Measurements from ENCODE around the gene ATF4. TPM values are rescaled to one million over a fixed set of nuclear protein-coding genes. Genes with fewer than 3 reads are reported as not detected.
A peak's percentile ranks its signal among the peaks of the same experiment; 100 is the strongest.
"Not testable (repeated sequence)": the region's sequence is repeated elsewhere in the genome, so short reads cannot be mapped to it uniquely, and the experiment has no call there.

ATF4 gene
- total RNA-seq, 1 experiment from 2014 or later: 488 TPM

DNA sequence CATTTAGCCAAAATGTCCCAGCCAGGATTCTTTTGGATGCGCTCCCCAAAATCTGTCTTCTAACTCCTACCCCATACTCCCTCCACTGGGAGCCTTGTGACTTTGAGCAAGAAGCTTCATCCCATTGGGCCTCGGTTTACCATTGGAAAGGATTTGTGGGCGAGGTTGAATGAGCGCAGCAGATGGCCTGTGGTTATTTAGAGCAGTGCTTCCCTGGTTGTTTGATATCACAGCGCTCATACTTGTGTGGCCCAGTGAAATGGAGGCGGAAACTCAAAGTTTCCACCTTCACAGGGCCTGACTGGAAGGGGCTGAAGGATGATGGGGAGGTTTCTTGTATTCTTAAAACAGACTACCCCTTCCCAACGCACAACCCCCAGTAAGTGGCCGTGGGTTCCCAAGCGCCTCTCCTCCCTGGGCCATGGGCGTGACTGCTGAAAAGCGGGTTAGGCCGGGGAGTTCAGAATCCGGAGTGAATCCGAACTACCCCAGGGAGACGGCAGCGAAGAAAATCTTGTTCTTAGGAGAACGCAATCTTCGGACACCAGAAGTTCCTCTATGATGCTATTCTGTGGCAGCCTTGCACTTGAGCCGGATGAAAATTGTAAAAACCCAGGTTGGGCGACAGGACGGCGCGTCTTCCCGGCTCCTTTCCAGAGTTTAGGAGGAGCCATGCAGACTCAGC, 1.2 kb upstream of the ATF4 start:
- Histone ChIP-seq H3K4me1 (replicated peaks; ENCODE audit: insufficient read depth) (peaks cover 31% of the 10 kb centered on the region), H3K4me3 (peak overlapping the region; percentile 97), H3K27ac (peak overlapping the region; percentile 93), H3K9me3 (ENCODE audit: insufficient read depth, low read depth) (no peaks in the 10 kb centered on the region), H3K4me2 (peak overlapping the region; percentile 88), H4K20me1 (ENCODE audit: insufficient read depth) (peaks cover 46% of the 10 kb centered on the region), H3K9me2 (ENCODE audit: insufficient read depth) (no peaks in the 10 kb centered on the region), H2AFZ (peak overlapping the region; percentile 85), H3K27me3 (ENCODE audit: insufficient read depth, low read depth) (no peaks in the 10 kb centered on the region), H3K79me2 (ENCODE audit: low read depth) (peaks cover 59% of the 10 kb centered on the region), H3K36me3 (ENCODE audit: low read depth) (peaks cover 49% of the 10 kb centered on the region), H3F3A (ENCODE audit: insufficient read depth, low read depth) (peaks cover 79% of the 10 kb centered on the region)
- DNase-seq: peak in 1 of 2 experiments; percentile 12
- TF ChIP-seq, protein P1, sequence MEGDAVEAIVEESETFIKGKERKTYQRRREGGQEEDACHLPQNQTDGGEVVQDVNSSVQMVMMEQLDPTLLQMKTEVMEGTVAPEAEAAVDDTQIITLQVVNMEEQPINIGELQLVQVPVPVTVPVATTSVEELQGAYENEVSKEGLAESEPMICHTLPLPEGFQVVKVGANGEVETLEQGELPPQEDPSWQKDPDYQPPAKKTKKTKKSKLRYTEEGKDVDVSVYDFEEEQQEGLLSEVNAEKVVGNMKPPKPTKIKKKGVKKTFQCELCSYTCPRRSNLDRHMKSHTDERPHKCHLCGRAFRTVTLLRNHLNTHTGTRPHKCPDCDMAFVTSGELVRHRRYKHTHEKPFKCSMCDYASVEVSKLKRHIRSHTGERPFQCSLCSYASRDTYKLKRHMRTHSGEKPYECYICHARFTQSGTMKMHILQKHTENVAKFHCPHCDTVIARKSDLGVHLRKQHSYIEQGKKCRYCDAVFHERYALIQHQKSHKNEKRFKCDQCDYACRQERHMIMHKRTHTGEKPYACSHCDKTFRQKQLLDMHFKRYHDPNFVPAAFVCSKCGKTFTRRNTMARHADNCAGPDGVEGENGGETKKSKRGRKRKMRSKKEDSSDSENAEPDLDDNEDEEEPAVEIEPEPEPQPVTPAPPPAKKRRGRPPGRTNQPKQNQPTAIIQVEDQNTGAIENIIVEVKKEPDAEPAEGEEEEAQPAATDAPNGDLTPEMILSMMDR (conservative IDR thresholded peaks at IDR 0.05): no peak
- no peak for TF ChIP-seq EZH2 (IDR thresholded peaks at IDR 0.05; ENCODE audit: low read depth)
- BruUV-seq (replicated peaks): no TSS peak
- ChIA-PET POLR2A (ENCODE audit: unreplicated experiment) (interaction anchor here (0.5 to 1.0 kb wide), 10 partner anchors 12 to 1621 kb away, joined by 3 to 8 read pairs (median 4); partner anchors contain the start of genes MIEF1 and RPL3), CTCF (interaction anchor here (0.7 to 1.0 kb wide), 3 partner anchors 10 to 28 kb away, joined by 4 to 8 read pairs (median 5); no protein-coding TSS in a partner anchor)
- intact Hi-C loops (cut with micrococcal nuclease; ENCODE audit: unreplicated experiment): no loop called here

DNA sequence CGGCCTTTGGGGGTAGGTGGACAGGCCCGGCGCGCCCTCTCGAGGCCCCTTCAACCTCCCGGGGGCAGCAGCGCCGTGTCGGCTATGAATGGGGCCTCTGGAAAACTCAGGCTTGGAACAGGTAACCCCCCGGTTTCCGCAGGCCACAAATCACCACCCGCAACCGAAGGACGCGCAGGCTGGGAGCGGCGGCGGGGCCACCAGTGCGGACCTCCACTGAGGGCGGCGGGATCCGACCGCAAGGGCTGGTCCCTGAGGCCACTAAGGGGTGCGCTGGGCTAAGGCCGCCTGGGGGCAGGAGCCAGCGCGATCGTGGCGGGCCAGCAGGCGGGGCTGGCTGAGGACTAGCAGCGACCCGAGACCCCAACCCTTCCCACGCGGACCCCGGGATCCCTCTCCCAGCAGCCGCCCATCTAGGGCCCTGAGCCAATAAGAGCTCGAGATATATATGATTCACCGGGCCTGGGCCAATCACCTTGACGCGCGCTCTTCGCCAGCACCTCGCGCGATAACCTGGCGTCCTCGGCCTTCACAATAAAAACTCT, 609 bp upstream of the ATF4 start:
- H3F3A ChIP-seq (ENCODE audit: insufficient read depth, low read depth): peaks cover 79% of the 10 kb centered on the region
- peak overlapping the region; percentile 97 for H3K4me3 ChIP-seq
- H4K20me1 ChIP-seq (ENCODE audit: insufficient read depth): peaks cover 46% of the 10 kb centered on the region
- peaks cover 57% of the 10 kb centered on the region for H3K79me2 ChIP-seq (ENCODE audit: low read depth)
- H3K9me3 ChIP-seq (ENCODE audit: insufficient read depth, low read depth): no peaks in the 10 kb centered on the region
- H3K4me1 ChIP-seq (replicated peaks; ENCODE audit: insufficient read depth): peaks cover 31% of the 10 kb centered on the region
- peak overlapping the region; percentile 88 for H3K4me2 ChIP-seq
- no peaks in the 10 kb centered on the region for H3K9me2 ChIP-seq (ENCODE audit: insufficient read depth)
- peaks cover 50% of the 10 kb centered on the region for H3K36me3 ChIP-seq (ENCODE audit: low read depth)
- ChIA-PET CTCF (interaction anchor here (0.5 to 1.0 kb wide), 6 partner anchors 9 to 716 kb away, joined by 3 to 8 read pairs (median 6); no protein-coding TSS in a partner anchor), POLR2A (ENCODE audit: unreplicated experiment) (interaction anchor here (0.5 to 1.0 kb wide), 18 partner anchors 12 to 1622 kb away, joined by 3 to 13 read pairs (median 4); partner anchors contain the start of genes MIEF1 and RPL3)
- DNase-seq: peak; percentile 98
- peak overlapping the region; percentile 94 for H2AFZ ChIP-seq
- H3K27me3 ChIP-seq (ENCODE audit: insufficient read depth, low read depth): no peaks in the 10 kb centered on the region
- BruUV-seq (replicated peaks): TSS peak; percentile 83
- intact Hi-C loops (cut with micrococcal nuclease; ENCODE audit: unreplicated experiment): loop anchor here (1.0 to 10.0 kb wide), 6 partner anchors 17 to 767 kb away; partner anchors contain the start of genes CBX7, MIEF1, PDGFB and TAB1
- H3K27ac ChIP-seq: peak overlapping the region; percentile 93
- TF ChIP-seq, protein P1 (conservative IDR thresholded peaks at IDR 0.05): peak; percentile 59; the same call in 1 of the 2 replicates
- TF ChIP-seq EZH2 (IDR thresholded peaks at IDR 0.05; ENCODE audit: low read depth): no peak

DNA sequence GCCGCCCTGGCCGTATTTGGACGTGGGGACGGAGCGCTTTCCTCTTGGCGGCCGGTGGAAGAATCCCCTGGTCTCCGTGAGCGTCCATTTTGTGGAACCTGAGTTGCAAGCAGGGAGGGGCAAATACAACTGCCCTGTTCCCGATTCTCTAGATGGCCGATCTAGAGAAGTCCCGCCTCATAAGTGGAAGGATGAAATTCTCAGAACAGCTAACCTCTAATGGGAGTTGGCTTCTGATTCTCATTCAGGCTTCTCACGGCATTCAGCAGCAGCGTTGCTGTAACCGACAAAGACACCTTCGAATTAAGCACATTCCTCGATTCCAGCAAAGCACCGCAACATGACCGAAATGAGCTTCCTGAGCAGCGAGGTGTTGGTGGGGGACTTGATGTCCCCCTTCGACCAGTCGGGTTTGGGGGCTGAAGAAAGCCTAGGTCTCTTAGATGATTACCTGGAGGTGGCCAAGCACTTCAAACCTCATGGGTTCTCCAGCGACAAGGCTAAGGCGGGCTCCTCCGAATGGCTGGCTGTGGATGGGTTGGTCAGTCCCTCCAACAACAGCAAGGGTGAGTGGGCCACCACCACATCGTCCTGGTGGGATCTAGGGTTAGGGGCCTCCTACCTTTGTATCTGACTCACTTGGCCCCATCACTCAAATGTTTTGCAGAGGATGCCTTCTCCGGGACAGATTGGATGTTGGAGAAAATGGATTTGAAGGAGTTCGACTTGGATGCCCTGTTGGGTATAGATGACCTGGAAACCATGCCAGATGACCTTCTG, 934 bp downstream of the ATF4 start:
- H2AFZ ChIP-seq; DNase-seq; H3K9me3 ChIP-seq (ENCODE audit: insufficient read depth, low read depth); POLR2A ChIA-PET (ENCODE audit: unreplicated experiment); H3K9me2 ChIP-seq (ENCODE audit: insufficient read depth); H3K27me3 ChIP-seq (ENCODE audit: insufficient read depth, low read depth): not testable (repeated sequence)
- H3K4me3 ChIP-seq: peak overlapping the region; percentile 97
- H3F3A ChIP-seq (ENCODE audit: insufficient read depth, low read depth): peaks cover 87% of the 10 kb centered on the region
- peaks cover 42% of the 10 kb centered on the region for H3K36me3 ChIP-seq (ENCODE audit: low read depth)
- BruUV-seq (replicated peaks): TSS peak; percentile 59
- peaks cover 53% of the 10 kb centered on the region for H4K20me1 ChIP-seq (ENCODE audit: insufficient read depth)
- H3K4me1 ChIP-seq (replicated peaks; ENCODE audit: insufficient read depth): peaks cover 31% of the 10 kb centered on the region
- intact Hi-C loops (cut with micrococcal nuclease; ENCODE audit: unreplicated experiment): loop anchor here (2.0 to 10.0 kb wide), 5 partner anchors 18 to 769 kb away; partner anchors contain the start of genes CBX7, MIEF1, PDGFB and TAB1
- H3K4me2 ChIP-seq: peak overlapping the region; percentile 88
- peak overlapping the region; percentile 93 for H3K27ac ChIP-seq
- H3K79me2 ChIP-seq (ENCODE audit: low read depth): peaks cover 53% of the 10 kb centered on the region
- CTCF ChIA-PET: interaction anchor here (0.6 kb wide), 2 partner anchors 62 to 503 kb away, joined by 3 to 16 read pairs; no protein-coding TSS in a partner anchor

DNA sequence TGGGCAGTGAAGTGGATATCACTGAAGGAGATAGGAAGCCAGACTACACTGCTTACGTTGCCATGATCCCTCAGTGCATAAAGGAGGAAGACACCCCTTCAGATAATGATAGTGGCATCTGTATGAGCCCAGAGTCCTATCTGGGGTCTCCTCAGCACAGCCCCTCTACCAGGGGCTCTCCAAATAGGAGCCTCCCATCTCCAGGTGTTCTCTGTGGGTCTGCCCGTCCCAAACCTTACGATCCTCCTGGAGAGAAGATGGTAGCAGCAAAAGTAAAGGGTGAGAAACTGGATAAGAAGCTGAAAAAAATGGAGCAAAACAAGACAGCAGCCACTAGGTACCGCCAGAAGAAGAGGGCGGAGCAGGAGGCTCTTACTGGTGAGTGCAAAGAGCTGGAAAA, 1.7 kb downstream of the ATF4 start:
- H3K9me3 ChIP-seq (ENCODE audit: insufficient read depth, low read depth); H3K9me2 ChIP-seq (ENCODE audit: insufficient read depth); H3K27me3 ChIP-seq (ENCODE audit: insufficient read depth, low read depth); H2AFZ ChIP-seq; DNase-seq; BruUV-seq (replicated peaks): not testable (repeated sequence)
- intact Hi-C loops (cut with micrococcal nuclease; ENCODE audit: unreplicated experiment): loop anchor here (5.0 to 10.0 kb wide), 3 partner anchors 277 to 770 kb away; partner anchors contain the start of genes CBX7 and PDGFB
- ChIA-PET POLR2A (ENCODE audit: unreplicated experiment) (interaction anchor here (0.5 to 0.6 kb wide), 2 partner anchors 522 to 834 kb away, joined by 3 to 6 read pairs; no protein-coding TSS in a partner anchor), CTCF (interaction anchor here (0.6 to 0.8 kb wide), 2 partner anchors 9 to 63 kb away, joined by 7 to 16 read pairs; no protein-coding TSS in a partner anchor)
- Histone ChIP-seq H3K4me3 (peak overlapping the region; percentile 97), H3K27ac (peak overlapping the region; percentile 93), H3F3A (ENCODE audit: insufficient read depth, low read depth) (peaks cover 85% of the 10 kb centered on the region), H3K79me2 (ENCODE audit: low read depth) (peaks cover 53% of the 10 kb centered on the region), H3K4me2 (peak overlapping the region; percentile 88), H4K20me1 (ENCODE audit: insufficient read depth) (peaks cover 61% of the 10 kb centered on the region), H3K4me1 (replicated peaks; ENCODE audit: insufficient read depth) (peaks cover 31% of the 10 kb centered on the region), H3K36me3 (ENCODE audit: low read depth) (peaks cover 37% of the 10 kb centered on the region)

Data from PC-9 (cell line).